ENCODE results near the gene REEP1. TPM values are rescaled to one million over a fixed set of nuclear protein-coding genes. Genes with fewer than 3 reads are reported as not detected.

Gene REEP1
- total RNA-seq, 2 experiments from 2014 or later: not detected

GRCh38 chr2:86253424-86253823 is 84.0 kb downstream of the REEP1 start:
- TF ChIP-seq EZH2phosphoT487 (IDR thresholded peaks at IDR 0.05; ENCODE audit: borderline replicate concordance, low read depth, low read length) (no peak), CTCF (conservative IDR thresholded peaks at IDR 0.05; ENCODE audit: low read length) (no peak)
- H2AFZ ChIP-seq (ENCODE audit: low read length): no peak overlapping the region
- CTCF ChIA-PET (ENCODE audit: unreplicated experiment): no interaction called here

GRCh38 chr2:86251840-86252266 is 85.6 kb downstream of the REEP1 start:
- Histone ChIP-seq H3K9me2 (ENCODE audit: insufficient read depth, low read length) (no peaks in the 10 kb centered on the region), H3K9me3 (ENCODE audit: low read length) (no peaks in the 10 kb centered on the region), H3K4me3 (ENCODE audit: low read depth, low read length, poor library complexity, severe bottlenecking) (no peak overlapping the region), H3K79me2 (ENCODE audit: insufficient read depth, low read depth, low read length) (no peaks in the 10 kb centered on the region), H3K27ac (ENCODE audit: low read depth, low read length, poor library complexity, severe bottlenecking) (no peak overlapping the region), H2AFZ (ENCODE audit: low read length) (no peak overlapping the region), H4K20me1 (ENCODE audit: insufficient read depth, low read length) (no peaks in the 10 kb centered on the region), H3K4me1 (ENCODE audit: insufficient read depth, low read length, poor library complexity, severe bottlenecking) (peaks cover 12% of the 10 kb centered on the region), H3K4me2 (ENCODE audit: low read length) (no peak overlapping the region), H3K36me3 (ENCODE audit: insufficient read depth, low read length) (no peaks in the 10 kb centered on the region)
- ChIA-PET POLR2A (no interaction called here), CTCF (ENCODE audit: unreplicated experiment) (no interaction called here)
- BruUV-seq (replicated peaks): no TSS peak
- TF ChIP-seq EZH2phosphoT487 (IDR thresholded peaks at IDR 0.05; ENCODE audit: borderline replicate concordance, low read depth, low read length): no peak
- TF ChIP-seq CTCF (conservative IDR thresholded peaks at IDR 0.05; ENCODE audit: low read length): no peak
- no peak for DNase-seq (ENCODE audit: low spot score)
- intact Hi-C loops (cut with micrococcal nuclease; ENCODE audit: unreplicated experiment): no loop called here

More at GRCh38 chr2:86253424-86253823, 84.0 kb downstream of the REEP1 start:
- Histone ChIP-seq H3K4me3 (ENCODE audit: low read depth, low read length, poor library complexity, severe bottlenecking) (no peak overlapping the region), H3K4me1 (ENCODE audit: insufficient read depth, low read length, poor library complexity, severe bottlenecking) (peaks cover 12% of the 10 kb centered on the region), H4K20me1 (ENCODE audit: insufficient read depth, low read length) (no peaks in the 10 kb centered on the region), H3K27ac (ENCODE audit: low read depth, low read length, poor library complexity, severe bottlenecking) (no peak overlapping the region), H3K4me2 (ENCODE audit: low read length) (no peak overlapping the region), H3K9me2 (ENCODE audit: insufficient read depth, low read length) (no peaks in the 10 kb centered on the region), H3K36me3 (ENCODE audit: insufficient read depth, low read length) (no peaks in the 10 kb centered on the region), H3K79me2 (ENCODE audit: insufficient read depth, low read depth, low read length) (no peaks in the 10 kb centered on the region), H3K9me3 (ENCODE audit: low read length) (no peaks in the 10 kb centered on the region)
- BruUV-seq (replicated peaks): no TSS peak
- intact Hi-C loops (cut with micrococcal nuclease; ENCODE audit: unreplicated experiment): no loop called here
- DNase-seq (ENCODE audit: low spot score): no peak
- POLR2A ChIA-PET: no interaction called here

- no TSS peak for BruUV-seq (replicated peaks)
- POLR2A ChIA-PET: interaction anchor here (0.7 kb wide), 1 partner anchor 39 kb away, joined by 3 read pairs; no protein-coding TSS in a partner anchor
- no peaks in the 10 kb centered on the region for H3K36me3 ChIP-seq (ENCODE audit: insufficient read depth, low read length)
- TF ChIP-seq CTCF (conservative IDR thresholded peaks at IDR 0.05; ENCODE audit: low read length) (peak; percentile 78), EZH2phosphoT487 (IDR thresholded peaks at IDR 0.05; ENCODE audit: borderline replicate concordance, low read depth, low read length) (no peak)
- peak overlapping the region; percentile 28; the same call in 1 of the 2 replicates for H3K4me2 ChIP-seq (ENCODE audit: low read length)
- intact Hi-C loops (cut with micrococcal nuclease; ENCODE audit: unreplicated experiment): no loop called here
- no peak overlapping the region for H3K4me3 ChIP-seq (ENCODE audit: low read depth, low read length, poor library complexity, severe bottlenecking)
- CTCF ChIA-PET (ENCODE audit: unreplicated experiment): interaction anchor here (0.6 to 1.0 kb wide), 2 partner anchors 28 to 81 kb away, joined by 3 read pairs; no protein-coding TSS in a partner anchor
- no peak overlapping the region for H3K27ac ChIP-seq (ENCODE audit: low read depth, low read length, poor library complexity, severe bottlenecking)
- H3K79me2 ChIP-seq (ENCODE audit: insufficient read depth, low read depth, low read length): no peaks in the 10 kb centered on the region
- peak; percentile 66 for DNase-seq (ENCODE audit: low spot score)
- peak overlapping the region; percentile 68 for H2AFZ ChIP-seq (ENCODE audit: low read length)
- H4K20me1 ChIP-seq (ENCODE audit: insufficient read depth, low read length): no peaks in the 10 kb centered on the region
- H3K9me2 ChIP-seq (ENCODE audit: insufficient read depth, low read length): no peaks in the 10 kb centered on the region
- no peaks in the 10 kb centered on the region for H3K9me3 ChIP-seq (ENCODE audit: low read length)
- peaks cover 12% of the 10 kb centered on the region for H3K4me1 ChIP-seq (ENCODE audit: insufficient read depth, low read length, poor library complexity, severe bottlenecking)
Observed at GRCh38 chr2:86249579-86250391, 87.6 kb downstream of the REEP1 start.
